IMR-90 (cell line): ENCODE results near the gene PARD6G. TPM values are rescaled to one million over a fixed set of nuclear protein-coding genes. Genes with fewer than 3 reads are reported as not detected.

Source experiments
- polyA plus RNA-seq, 3 experiments: library from polyadenylated mRNA; depleted of rRNA; stranded (reverse); fragments of >200 nt; gene quantifications; 2 replicates each; pipeline ENCODE4 v1.2.3, GENCODE V29; 2012; ENCODE audit warnings: low replicate concordance in 1 of 3
- total RNA-seq: library from RNA; depleted of rRNA; stranded (reverse); fragments of >200 nt; gene quantifications from 2 replicates; pipeline ENCODE4 v1.2.3, GENCODE V29; 2012; rRNA removed

PARD6G gene
- total and polyA plus RNA-seq, 2 of the 4 experiments (the other 2 are of a cell fraction) = 2.5 to 4.6 TPM

Other genes with a start within 250 kb of the PARD6G start
- 21.0 and 25.0 TPM in 2 replicates for gene RBFA, start 213.1 kb downstream of the PARD6G start, total RNA-seq
- gene RBFA, start 213.1 kb downstream of the PARD6G start, polyA plus RNA-seq (2012; rRNA removed) = 37.8 and 38.0 TPM in 2 replicates
- gene ADNP2, start 138.3 kb downstream of the PARD6G start, total RNA-seq = 13.9 and 18.3 TPM in 2 replicates
- gene ADNP2, start 138.3 kb downstream of the PARD6G start, polyA plus RNA-seq (2012; rRNA removed) = 5.5 and 5.6 TPM in 2 replicates